ENCODE data around the gene NBAS.
A peak's percentile ranks its signal among the peaks of the same experiment; 100 is the strongest.
"Not testable (repeated sequence)": the region's sequence is repeated elsewhere in the genome, so short reads cannot be mapped to it uniquely, and the experiment has no call there.

NBAS gene

DNA sequence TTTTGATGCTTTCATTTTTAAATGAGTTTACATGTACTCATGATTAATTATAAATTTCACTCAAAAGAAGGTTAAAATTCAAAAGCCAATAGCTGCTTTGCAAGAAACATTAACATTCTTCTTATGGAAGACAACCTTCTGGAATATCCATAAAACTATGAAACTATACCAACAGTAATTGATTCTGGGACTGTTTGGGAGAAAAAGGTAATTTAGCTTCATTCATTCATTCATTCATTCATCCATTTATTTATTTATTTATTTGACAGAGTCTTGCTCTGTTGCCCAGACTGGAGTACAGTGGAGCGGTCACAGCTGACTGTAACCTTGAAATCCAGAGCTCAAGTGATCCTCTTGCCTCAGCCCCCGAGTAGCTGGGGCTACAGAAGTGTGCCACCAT lies 110.3 kb downstream of the NBAS start:
- DNase-seq, result no peak

DNA sequence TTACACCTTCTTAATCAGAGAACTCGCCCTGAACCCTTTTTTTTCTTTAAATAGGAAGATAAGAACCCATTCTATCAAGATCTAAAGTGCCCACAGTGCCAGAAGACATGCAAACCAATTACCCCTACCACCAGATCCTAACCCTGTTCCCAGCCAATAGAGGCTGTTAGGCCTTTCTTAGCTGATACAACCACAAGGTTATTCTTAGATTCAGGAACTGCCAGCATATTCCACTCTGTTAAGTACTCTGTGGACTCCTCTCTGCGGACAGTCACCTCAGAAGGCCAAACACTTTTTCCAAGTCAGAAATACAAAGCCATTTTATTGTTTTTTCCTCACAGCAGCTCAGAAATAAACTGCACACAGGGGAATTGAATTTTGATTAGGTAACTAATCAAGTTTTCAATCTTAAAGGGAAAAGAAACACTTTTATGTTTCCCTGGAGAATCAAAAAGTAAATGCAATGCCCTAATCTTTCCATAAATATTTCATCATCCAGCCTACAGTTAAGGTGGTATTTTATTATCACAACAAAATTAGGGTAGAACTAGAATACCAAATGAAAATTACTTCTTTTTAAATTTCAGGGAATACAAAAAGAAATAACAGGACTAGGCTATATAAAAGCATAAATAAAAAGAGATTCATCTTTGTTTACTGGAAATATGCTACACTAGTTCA lies 111.4 kb downstream of the NBAS start:
- DNase-seq, result no peak

DNA sequence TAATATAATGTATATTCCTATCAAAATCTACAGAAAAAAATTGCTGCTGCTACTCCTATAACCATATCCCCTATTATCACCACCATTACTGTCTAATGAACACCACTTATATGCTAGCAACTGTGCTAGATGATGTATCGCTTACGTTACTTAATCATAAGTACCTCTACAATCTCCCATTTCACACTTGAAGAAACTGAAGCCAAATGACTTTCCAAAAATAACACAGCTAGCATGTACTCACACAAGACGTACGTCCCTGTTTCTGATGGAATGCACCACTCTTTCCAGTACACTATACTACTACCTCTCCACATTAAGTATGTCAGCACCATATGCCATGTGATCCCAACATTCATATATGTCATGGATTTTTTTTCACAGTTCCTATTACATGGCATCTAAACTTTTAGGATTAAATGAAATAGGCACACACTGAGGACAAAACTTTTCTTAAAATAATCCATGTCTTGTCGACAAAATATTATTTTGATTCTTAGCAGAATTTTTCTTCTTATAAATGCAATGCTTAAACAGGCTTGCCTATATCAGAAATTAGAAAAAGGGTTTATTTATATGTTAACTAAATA lies 112.8 kb downstream of the NBAS start:
- DNase-seq, result no peak

DNA sequence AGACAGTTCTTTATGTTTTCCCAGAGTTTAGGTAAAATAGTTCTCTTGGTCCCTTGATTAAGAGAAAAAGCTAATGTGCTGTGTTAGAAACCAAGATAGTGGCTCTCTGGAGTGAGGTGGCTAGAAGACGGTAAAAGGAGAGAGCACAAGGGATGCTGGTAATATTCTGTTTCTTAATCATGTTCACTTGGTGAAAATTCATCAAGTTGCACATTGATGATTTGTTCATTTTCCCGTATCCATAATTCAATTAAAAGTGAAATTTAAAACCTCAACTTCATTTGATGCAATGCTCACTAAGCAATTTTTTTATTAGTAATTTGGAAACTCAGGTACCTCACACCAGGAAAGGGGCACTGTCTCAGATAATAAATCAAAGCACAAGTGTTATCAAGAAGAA lies 113.8 kb downstream of the NBAS start:
- DNase-seq, result no peak

DNA sequence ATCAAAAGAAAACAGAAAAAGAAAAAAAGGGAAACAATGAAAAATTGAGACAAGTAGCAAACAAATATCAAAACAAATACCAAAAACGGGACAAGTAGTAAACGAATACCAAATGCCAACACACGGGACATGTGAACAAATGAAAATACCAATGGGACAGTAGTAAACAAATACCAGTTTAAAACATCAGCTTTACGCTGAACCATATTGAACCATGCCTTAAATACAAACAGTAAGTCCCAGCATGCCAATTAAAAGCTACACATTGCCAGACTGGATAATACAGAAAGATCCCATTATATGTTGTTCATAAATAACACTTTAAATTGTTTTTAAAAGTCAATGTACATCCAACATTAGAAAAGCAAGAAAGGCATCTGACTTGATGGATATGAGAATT lies 114.2 kb downstream of the NBAS start:
- no peak for DNase-seq

DNA sequence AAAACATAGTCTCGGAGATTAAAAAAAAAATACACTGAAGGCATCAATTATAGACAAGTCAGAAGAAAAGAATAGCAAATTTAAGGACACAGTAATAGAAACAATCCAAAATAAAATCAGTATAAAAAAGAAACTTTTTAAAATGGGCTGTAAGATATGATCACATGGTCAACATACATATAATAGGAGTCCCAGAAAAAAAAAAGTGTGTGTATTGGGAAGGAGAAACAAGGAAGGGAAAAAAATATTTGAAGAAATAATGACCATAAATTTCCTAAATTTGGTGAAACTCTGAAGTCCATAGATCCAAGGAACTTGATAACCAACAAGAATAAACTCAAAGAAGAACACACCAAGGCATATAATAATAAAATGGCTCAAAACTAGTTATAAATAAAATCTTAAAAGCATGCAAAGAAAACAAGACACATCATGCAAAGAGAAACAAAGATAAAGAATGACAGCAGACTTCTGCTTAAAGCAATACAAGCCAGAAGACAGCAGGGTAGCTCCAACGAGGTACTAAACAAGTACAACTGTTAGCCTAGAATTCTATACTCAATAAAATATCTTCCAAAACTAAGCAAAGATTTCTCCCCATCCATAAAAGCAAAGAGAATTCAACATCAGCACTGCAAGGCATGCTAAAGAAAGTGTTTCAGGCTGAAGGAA lies 115.1 kb downstream of the NBAS start:
- no peak for DNase-seq

DNA sequence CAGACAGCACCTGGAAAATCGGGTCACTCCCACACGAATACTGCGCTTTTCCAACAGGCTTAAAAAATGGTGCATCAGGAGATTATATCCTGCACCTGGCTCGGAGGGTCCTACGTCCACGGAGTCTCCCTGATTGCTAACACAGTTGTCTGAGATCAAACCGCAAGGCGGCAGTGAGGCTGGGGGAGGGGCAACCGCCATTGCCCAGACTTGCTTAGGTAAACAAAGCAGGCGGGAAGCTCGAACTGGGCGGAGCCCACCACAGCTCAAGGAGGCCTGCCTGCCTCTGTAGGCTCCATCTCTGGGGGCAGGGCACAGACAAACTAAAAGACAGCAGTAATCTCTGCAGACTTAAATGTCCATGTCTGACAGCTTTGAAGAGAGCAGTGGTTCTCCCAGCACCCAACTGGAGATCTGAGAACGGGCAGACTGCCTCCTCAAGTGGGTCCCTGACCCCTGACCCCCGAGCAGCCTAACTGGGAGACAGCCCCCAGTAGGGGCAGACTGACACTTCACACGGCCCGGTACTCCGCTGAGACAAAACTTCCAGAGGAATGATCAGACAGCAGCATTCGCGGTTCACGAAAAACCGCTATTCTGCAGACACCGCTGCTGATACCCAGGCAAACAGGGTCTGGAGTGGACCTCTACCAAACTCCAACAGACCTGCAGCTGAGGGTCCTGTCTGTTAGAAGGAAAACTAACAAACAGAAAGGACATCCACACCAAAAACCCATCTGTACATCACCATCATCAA lies 121.2 kb downstream of the NBAS start:
- DNase-seq, result not testable (repeated sequence)

DNA sequence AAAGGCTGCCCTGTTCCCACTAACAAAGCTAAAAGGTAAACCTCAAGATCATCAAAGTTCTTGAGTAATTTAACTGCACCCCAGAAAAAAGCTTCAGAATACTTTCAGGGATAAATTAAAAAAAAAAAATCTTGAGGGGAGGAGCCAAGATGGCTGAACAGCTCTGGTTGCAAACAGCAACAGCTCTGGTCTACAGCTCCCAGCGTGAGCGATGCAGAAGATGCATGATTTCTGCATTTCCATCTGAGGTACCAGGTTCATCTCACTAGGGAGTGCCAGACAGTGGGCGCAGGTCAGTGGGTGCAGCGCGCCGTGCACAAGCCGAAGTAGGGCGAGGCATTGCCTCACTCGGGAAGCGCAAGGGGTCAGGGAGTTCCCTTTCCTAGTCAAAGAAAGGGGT lies 121.8 kb downstream of the NBAS start:
- not testable (repeated sequence) for DNase-seq

DNA sequence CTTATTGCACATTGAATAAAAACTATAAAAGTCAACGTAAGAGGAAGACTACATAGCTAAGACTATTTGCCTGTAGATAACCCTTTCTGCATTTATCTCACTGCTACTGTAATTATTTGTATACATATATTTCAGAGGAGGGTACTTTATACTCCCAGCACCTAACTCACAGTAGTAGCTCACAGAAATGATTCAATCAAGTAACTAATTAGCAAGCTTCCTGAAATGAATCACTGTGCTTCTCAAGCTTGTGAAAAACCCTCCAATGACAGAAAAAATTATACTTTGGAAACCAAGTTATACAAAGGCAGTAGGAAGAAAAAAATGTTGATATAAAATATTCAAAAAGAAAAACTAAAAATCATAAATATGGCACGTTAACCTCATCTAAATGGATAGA lies 124.9 kb downstream of the NBAS start:
- DNase-seq, result peak; percentile 9

DNA sequence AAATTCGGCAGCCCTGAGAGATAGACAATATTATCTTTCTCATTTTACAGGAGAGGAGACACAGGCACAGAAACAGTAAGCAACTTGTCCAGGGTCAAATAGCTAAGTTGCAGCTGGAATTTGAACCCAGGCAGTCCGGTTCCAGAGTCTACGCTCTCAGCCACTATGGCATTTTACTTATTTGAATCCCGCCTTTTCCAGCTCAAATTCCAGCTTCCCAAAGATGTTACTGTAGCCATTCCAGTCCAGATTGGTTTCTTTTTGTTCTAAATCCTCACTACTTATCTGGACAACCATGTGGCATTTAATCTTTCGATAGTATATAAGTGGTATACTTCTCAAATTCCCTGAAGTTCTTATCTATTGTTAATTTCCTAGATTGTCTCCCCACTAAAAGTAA lies 125.7 kb downstream of the NBAS start:
- DNase-seq, result no peak

DNA sequence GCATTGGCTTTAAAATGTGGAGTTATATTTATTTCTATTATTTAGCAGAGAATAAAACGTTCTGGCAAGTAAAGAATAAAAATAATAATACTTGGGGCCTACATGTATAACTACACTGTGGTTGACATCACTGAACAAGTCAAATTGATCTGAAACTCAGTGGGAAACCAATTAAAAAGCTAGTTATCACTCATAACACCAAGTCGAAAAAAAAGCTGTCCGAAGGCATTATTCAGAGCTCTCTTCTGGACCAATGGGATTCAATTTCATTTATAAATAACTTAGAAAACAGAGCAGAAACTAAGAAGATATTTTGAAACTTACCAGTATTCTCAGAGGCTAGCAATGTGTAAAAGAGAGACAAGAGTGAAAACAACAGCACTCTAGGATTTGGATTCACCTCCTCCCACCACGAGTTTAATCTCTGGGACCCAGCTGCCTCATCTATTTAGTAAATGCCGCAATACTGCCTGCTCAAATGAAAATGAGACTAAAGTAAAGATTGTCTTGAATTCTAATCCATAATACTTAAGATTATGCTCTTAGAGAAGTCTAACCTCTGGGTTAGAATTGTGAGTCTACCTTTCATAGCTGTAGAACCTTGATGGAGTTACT lies 128.4 kb downstream of the NBAS start:
- no peak for DNase-seq

DNA sequence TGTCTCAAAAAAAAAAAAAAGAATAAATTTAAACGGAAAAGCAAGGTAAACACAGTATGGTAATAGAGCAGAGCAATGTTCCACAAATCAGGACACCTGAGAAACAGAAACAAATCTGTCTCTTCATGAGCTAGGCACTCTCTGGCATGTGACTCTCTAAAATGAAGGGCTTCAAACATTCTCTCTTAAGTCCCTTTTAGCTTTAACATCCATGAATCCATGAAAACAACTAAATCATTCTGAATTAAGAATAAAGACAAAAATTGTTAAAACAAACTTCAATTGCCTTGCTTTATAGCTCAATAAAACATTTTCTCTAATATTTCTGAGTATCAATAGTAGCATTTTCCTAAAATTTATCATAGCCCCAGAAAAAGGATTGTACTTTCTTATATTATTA lies 132.1 kb downstream of the NBAS start:
- DNase-seq, result no peak

DNA sequence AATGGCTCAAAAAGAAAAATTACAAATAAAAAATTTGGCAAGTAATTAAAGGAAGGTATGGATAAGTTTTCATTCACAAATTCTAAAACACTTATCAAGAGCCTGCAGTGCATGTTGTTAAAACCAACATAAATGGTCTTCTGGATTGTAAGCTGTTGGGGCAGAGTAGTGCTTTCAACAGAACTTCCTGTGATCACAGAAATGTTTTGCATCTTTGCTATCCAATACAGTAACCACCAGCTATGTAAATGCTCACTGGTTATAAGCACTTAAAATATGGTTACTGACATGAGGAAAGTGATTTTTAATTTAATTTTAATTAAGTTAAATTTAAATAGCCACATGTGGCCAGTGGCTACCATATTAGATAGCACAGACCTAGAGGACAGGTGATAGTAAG lies 133.1 kb downstream of the NBAS start:
- DNase-seq, result no peak

DNA sequence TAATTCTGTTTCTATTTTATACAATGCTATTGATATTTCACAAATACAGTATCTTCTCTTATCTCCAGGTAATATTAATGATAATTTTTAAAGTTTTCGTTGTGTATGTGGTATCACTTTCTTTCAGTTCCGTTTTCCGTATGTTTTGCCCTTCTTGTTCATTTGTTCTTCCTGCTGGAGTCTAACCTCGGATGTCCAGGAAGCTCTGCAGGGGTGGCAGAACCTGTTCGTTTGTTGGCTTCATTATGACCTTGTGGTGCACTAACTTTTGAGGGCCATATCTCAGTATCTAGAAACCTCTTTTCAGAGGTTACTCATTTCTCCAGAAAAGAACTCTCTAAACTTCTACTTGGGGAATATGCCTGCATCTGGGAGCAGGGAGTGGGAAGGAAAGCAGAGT lies 134.5 kb downstream of the NBAS start:
- DNase-seq, result no peak

DNA sequence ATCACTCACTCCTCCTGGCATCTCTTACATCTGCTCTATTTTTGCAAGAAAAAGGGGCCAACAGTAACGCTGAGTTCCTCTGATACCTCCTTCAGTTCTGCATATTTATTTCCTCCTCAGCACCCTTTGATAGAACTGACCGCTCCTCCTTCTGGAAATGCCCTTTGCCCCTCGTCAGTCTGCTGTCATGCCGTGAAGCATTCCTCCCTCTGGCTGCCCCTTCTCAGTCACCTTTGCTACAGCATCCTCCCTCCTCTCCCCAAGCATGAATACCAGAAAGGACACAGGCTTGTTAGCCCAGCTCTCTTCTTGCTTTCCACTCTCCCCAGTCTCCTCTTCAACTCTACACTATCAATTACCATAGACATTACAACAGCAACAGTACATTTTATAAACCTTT lies 135.4 kb downstream of the NBAS start:
- no peak for DNase-seq

DNA sequence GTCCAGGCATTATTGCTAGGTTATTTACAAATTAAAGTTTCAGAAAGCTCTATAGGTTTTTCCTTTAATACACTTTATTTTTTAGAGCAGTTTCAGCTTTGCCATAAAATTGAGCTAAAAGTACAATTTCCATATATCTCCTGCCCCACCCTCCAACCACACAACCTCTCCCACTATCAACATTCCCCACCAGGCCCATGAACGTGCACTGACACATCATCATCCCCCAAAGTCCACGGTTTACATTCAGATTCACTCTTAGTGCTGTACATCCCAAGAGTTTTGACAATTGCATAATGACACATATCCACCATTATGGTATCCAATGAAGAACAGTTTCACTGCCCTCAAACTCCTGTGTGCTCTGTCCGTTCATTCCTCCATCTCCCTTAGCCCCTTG lies 139.4 kb downstream of the NBAS start:
- DNase-seq, result no peak

DNA sequence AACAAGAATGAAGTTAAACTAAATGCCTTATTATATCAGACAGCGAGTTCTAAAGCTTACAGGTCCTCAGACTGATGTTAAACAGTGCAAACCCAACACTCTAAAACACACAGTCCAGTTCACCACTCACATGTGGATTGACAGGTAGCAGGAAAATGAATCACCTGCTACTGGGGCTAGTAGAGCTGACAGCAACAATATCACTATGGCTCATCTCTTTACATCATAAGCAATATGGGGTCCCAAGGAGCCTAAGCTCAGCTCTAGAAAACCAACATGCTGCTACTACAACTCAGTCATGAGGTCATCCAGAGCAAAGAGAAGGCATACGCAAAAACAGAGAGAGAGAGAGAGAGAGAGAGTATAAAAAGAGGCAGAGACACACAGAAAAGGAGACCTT lies 145.4 kb downstream of the NBAS start:
- DNase-seq, result no peak

DNA sequence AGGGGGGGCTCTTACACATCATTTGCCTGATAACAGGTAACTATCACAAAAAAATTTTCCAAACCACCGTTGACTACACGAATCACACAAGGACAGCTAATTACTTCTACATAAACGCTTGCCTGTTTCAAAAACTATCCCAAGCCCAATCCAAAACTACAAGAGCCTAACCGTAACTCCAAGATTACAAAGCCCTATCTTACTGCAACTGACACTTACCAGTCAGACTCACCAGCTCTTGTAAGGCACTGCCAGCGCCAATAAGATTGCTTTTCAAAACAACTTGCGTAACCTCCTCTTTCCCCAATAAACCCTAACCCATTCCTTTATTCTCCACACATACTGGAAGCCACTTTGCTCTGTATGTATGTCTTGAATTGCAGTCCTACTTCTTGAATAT lies 148.4 kb downstream of the NBAS start:
- no peak for DNase-seq

DNA sequence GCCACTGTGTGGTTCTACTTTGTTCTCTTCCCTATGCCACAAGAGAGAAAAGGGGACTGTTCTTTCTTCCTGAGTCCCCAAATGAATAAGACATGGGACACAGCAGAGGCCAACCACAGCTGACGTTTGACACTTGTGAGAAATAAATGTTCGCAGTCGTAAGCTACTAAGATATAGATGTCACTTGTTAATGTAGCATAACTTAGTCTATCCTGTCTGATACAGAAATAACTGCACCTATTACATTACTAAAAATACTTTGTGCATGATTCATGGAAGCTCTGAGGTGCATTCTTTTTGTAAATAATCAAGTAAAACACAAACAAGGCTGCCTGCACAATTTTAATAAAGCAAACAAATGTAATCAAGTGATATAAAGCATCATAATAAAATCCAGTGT lies 148.8 kb downstream of the NBAS start:
- DNase-seq, result no peak

DNA sequence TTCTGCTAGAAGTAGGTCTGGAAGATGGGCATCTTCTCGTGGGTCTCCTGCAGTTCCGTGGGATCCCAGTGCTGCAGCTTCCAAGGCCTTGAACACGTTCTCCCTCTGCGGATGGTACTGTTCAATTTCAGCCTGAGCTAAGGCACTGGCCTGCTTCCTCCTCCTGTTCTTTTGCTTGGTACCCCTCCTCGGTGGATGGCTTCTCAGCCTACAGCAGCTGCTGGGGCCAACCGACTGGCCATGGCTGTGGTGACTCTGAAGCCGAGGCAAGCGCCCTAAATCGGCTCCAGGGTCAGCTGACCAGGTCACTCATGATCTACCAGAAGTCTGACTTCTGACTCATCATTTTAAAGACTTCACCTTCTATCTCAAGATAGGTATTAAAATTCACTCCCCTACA lies 150.2 kb downstream of the NBAS start:
- no peak for DNase-seq

DNA sequence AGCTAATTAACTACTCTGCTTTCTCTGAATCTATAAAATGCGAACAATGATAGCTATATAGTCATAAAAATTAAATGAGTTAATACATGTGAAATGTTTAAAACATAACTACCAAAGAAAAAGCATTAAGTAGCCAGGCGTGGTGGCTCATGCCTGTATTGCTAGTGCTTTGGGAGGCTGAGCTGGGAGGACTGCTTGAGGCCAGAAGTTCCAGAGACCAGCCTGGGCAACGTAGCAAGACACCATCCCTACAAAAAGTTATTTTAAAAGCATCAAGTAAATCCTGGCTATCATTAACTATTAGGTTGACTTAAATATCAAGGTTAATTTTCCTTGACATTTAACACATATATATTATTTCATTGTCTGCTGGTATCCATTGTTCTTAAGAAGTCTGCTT lies 152.4 kb downstream of the NBAS start:
- DNase-seq, result no peak

DNA sequence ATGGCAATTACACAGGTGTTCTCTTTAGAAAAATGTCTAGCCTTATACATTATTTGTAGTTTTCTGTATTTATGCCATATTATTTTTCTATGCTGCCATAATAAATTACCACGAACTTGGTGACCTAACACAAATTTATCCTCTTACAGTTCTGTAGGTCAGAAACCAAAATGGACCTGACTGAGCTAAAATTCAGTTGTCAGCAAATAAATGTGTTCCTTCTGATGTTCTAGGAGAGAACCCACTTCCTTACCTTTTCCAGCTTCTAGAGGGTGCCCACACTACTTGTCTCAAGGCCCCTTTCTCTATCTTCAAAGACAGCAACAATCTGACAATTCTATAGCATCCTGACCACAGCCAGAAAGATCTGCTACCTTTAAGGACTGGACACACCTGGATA lies 153.5 kb downstream of the NBAS start:
- DNase-seq, result no peak

DNA sequence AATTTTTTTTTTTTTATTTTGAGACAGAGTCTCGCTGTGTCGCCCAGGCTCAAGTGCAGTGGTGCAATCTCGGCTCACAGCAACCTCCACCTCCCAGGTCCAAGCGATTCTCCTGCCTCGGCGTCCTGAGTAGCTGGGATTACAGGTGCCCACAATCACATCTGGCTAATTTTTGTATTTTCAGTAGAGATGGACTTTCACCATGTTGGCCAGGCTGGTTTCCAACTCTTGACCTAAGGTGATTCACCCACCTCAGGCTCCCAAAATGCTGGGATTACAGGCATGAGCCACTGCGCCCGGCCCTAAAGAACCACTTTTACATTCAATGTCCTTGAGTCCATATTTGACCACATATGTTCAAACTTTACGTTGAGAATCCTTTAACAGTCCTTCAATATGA lies 156.6 kb downstream of the NBAS start:
- DNase-seq, result not testable (repeated sequence)

Measured in fibroblast of skin of right biceps (primary cell).